HT-29 (cell line): Measurements from ENCODE around the gene LIPH. TPM values are rescaled to one million over a fixed set of nuclear protein-coding genes. Genes with fewer than 3 reads are reported as not detected.

Source experiments
- DNase-seq: peaks from one replicate; pipeline ENCODE4 v3.0.0-alpha.2; 2015; ENCODE audit warnings: low spot score
- total RNA-seq: library from RNA; depleted of rRNA; stranded (reverse); fragments of >200 nt; shearing (Covaris generic); gene quantifications from 2 replicates; pipeline ENCODE4 v1.2.3, GENCODE V29; 2014

The LIPH gene
- total RNA-seq, 1 experiment from 2014 or later: 11.6 TPM

GRCh38 chr3:185540695-185541094 lies 11.7 kb downstream of the LIPH start:
- no peak for DNase-seq

DNA sequence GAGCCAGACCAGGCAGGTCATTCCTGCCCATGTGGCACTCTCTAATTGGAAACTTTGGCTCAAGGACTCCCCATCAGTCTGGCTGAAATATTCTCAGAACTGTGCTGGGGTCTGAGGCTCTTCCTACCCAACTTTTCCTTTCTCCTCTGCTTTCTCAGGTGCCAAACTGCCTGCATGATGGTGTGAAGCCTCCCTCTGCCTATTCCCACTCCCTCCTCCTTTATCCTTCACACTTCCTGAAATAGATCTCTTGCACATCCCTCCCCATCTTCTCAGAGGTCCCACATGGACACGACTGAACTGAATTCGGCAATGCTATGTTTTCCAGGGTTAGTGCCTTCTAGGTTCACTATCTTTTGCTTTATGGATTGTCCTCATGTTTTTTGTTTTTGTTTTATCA lies 12.5 kb downstream of the LIPH start:
- DNase-seq: no peak

DNA sequence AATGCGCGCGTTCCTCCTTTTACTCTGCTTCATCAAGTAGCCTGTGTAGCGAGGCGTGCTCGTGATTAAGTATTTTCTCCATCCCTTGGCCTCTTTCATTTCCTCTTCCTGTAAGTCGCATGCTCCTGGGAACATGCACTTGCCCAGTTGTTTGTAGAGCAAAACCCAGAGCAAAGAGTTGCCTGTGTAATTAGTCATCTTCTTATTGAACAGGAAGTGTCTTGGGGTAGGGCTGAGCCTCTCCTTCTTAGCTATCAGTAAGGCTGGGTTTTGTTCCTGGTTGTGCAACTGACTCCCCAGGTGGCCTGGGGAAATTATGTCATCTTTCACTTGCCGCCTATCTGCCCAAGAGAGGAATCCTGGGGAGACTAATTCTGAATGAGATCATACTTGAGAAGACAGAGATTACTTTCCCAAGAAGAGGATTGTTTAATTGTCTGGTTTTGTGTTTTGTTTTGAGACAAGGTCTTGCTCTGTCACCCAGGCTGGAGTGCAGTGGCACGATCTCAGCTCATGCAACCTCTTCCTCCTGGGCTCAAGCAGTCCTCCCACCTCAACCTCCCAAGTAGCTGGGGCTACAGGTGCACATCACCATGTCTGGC lies 14.9 kb downstream of the LIPH start:
- DNase-seq: peak; percentile 93

DNA sequence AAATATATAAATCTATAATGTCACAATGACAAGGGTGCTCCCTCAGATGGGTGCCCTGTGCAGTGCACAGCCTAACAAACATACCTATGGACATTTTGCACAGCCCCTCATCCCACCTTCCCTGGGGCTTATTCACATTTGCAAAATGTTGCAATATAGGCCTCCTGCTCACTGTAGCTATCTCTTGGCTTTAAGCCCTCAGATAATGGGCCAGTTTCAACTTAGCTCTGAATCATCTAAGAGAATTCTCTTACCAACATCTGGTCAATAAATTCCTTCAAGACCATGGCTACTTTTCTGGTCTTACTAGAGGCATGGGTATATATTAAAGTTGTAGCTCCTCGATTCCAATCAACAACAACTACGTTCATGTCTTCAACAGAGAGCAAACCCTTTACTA lies 17.9 kb downstream of the LIPH start:
- no peak for DNase-seq

DNA sequence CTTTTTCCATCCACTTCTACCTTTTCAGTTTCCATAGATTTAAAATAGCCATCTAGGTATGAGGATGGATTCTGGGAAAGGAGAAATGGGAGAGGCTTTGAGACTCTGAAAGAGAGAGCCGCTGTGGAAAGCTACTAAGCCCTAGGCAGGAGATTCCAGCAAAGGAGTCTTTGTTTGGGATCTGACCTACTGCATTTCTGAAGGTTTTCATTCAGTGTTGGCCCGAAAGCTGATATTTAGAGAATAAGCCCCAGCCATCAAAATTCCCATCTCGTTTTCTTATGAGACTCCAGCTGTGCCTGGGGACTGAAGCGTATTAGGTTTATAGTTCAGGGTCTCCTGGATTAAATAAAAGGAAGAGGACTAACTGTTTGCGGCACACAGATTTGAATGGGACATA lies 19.5 kb downstream of the LIPH start:
- no peak for DNase-seq

DNA sequence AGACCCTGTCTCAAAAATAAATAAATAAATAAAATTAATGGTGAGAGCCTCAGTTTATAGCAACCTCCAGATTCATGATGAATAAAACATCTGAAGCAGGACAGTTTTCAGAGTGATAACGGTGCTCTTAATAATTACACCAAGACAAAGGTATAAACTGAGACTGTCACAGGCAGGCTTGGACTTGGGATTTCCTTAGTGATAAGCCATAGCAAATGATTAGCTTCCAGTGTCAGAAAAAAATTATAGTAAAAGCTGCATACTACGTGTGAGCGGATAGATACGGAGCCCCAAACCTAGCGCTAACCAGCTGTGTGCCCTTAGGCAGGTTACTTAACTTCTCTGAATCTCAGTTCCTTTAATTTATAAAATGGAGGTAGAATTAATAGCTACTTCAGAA lies 21.5 kb downstream of the LIPH start:
- DNase-seq: no peak

DNA sequence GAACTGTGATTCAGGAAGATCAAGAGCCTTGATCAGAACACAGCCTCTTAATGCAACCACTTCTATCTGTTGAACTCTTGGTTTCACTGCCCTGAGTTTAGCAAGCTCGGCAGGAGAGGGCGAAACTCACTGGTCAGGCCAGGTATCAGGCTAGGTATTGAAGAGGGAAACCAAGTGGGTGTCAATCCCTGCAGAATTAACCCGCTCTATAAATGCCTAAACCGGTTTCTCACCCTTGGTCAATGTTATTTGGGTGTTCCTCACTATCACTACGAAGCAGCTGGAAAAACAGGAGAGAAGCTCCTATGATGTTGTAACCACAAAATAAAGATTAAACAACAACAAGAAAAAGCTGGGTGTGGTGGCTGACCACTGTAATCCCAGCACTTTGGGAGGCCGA lies 23.9 kb downstream of the LIPH start:
- DNase-seq: peak; percentile 15

- peak; percentile 59 for DNase-seq
Observed at GRCh38 chr3:185527364-185527763, 25.0 kb downstream of the LIPH start.

DNA sequence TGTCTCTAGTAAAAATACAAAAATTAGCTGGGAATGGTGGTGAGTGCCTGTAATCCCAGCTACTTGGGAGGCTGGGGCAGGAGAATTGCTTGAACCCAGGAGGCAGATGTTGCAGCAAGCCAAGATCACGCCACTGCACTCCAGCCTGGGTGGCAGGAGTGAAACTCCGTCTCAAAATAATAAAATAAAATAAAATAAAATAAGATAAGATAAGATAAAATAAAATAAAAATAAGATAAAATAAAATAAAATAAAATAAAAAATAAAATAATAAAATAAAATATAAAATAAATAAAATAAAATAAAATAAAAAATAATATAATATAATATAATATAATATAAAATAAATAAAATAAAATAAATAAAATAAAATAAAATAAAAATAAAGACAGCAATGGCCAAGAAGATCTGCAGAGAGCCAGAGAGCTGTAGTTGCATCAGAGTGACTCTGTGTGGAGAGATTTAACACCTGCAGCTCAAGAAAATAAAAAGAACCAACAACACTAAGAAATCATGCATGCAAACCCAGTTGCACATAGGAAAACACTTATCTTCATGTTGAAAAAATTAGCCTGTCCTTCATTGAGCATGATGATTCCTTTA lies 25.9 kb downstream of the LIPH start:
- no peak for DNase-seq

DNA sequence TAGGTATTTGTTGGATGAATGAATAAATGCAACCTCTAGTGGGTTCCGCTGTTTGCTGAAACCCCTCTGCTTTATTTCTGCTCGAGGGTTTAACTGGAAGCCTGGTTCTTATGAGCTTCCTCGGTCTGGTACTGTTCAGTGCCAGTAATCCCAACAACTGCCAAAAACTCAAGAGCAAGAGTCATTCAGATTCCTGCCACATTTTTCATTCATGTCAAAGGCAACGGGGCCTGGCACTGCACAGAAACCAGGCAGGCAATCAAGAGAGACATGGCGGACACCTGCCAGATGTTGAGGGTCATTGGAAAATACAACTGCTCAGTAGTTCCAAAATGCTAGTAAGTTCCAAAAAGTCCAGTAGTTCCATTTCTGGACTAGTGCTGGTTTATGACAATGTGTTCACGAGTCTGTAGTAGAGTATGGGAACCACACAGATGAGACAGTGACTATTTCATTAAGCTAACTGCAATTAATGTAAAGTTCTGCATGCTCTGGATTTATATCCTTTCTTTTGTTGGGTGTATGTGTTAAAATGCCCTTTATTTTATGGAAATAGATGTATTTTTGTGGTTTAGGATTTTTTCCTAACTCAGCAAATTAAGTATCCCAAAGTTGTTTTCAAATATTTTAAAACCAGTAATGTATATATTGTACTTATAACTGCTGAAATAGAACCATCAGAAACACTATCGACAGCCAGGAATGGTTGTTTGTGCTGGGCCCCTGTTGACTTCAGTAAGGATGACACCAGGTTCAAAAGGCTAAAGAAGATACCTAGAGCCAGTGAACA lies 30.8 kb downstream of the LIPH start:
- no peak for DNase-seq

GRCh38 chr3:185519021-185519420 lies 33.4 kb downstream of the LIPH start:
- DNase-seq: no peak

- no peak for DNase-seq
Observed at GRCh38 chr3:185517387-185518130, 34.8 kb downstream of the LIPH start.

DNA sequence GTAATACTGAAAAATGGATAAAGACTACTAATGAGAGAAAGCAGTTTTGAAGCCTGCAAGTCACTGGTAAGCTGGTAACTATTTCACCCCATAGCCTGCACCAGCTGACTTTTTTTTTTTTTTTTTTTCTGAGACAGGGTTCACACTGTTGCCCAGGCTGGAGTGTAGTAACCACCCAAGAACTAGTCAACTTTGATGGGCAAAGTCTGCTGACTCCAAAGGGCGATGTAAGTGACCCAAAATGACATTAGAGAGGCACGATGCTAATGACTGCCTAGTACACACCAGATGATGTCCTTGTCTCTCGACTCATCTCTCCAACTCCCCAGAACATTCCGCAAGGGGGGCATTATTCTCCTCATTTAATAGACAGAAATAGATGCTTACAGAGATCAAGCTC lies 40.7 kb downstream of the LIPH start:
- no peak for DNase-seq

DNA sequence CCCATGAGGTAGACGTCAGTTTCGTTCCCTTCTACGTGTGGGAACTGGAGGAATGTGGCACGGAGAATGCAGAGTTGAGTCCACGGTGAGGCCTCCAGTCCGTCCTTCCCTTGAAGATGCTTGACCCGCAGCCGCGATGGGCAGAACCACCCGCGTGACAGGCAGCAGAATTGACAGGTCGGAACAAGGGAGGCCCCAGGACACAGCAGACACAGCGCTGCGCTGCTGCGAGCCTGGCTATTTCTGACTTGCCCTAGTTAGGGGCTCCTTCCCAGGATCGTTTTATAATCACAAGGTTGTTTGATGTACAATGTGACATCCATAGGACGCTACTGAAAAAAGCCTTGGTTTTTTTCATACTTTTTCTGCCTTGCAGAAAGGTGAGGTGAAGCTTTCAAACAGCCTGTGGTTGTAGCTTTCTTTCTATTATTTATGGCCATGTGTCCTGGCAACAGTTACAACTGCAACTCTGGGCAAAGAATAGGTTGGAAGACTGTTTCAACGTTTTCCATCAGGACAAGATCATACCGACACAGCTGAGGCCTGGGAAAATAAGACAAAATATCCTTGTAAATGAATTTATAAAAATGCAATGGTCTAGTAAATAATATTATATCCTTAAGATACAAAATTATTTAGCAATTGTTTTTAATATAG lies 43.9 kb downstream of the LIPH start:
- DNase-seq: no peak

DNA sequence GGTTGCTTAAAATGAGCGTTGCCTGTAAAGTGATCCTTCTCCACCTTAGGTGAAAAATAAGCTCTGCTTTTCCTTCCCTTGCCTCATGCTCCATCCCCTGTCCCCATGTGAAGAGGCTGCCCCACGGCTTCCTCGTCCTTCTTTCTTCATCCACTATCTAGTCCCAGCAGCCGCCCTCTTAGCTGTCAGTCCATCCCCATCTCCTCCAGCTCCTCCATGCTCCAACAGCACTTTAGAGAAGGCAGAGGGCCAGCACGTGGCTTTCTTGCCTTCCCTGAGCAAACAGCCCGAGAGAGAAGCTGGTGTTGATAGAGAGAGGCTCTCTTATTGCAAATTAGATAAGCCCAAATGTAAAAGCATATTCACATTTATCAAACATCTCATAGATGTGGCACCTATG lies 44.5 kb downstream of the LIPH start:
- no peak for DNase-seq

GRCh38 chr3:185504636-185505035 lies 47.8 kb downstream of the LIPH start:
- DNase-seq: no peak

GRCh38 chr3:185503521-185503920 lies 48.9 kb downstream of the LIPH start:
- DNase-seq: no peak

DNA sequence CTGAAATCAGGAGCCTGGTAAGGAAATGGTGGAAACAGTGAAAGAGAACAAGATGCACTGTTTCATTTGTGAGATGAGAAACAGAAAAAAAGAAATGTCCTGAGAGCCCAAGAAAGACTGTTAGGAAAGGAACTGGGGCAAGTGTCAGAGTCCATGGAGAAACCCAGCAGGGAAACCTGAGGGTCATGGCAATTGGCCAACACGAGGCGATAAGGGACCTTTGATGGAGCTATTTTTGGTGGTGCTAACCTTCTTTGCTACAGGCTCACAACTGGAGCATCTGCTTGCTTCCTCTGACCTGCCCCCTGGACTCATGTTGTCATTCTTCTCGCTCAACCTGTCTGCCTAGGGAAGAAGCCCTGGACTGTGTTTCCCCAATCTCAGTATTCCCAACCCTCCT lies 49.4 kb downstream of the LIPH start:
- DNase-seq: no peak

GRCh38 chr3:185498503-185499396 lies 53.6 kb downstream of the LIPH start, which contains the start of gene TMEM41A:
TMEM41A (minus strand) TSS chr3:185499035; CDS start chr3:185498961, 74 bp downstream.
- peak; percentile 92 for DNase-seq

GRCh38 chr3:185490241-185490640 lies 62.1 kb downstream of the LIPH start:
- DNase-seq: no peak

- DNase-seq: no peak
Observed at GRCh38 chr3:185489462-185489861, 62.9 kb downstream of the LIPH start.
